ENCODE results near the gene MAP4K3. TPM values are rescaled to one million over a fixed set of nuclear protein-coding genes. Genes with fewer than 3 reads are reported as not detected.

Gene MAP4K3
- total and polyA plus RNA-seq, 9 donors, result 20.6 to 96.4 (median 53.0) TPM

- Histone ChIP-seq H3K9me3 (no peaks in the 10 kb centered on the region), H3K4me1 (ENCODE audit: insufficient read depth) (peaks cover 8% of the 10 kb centered on the region), H3K27me3 (no peaks in the 10 kb centered on the region), H3K36me3 (no peaks in the 10 kb centered on the region), H3K27ac (no peak overlapping the region), H3K4me3 (no peak overlapping the region)
- WGBS, 3 donors, result 9 to 17% (median 17%) methylated on average over 1 of the region's 1 CpG
- intact Hi-C loops (cut with DNase I), result loop anchor here in 2 of 4 donors (10.0 kb wide), 2 partner anchors 50 to 80 kb away; no protein-coding TSS in a partner anchor
- no peak for DNase-seq
- TF ChIP-seq POLR2A (IDR thresholded peaks at IDR 0.05), result no peak
- no peak for TF ChIP-seq CTCF (IDR thresholded peaks at IDR 0.05)
- no peak for TF ChIP-seq EP300 (IDR thresholded peaks at IDR 0.05)
Measured at GRCh38 chr2:39434233-39434897, 2.7 kb downstream of the MAP4K3 start.

- H3K9me3 ChIP-seq, result no peaks in the 10 kb centered on the region
- no peak overlapping the region for H3K4me3 ChIP-seq
- intact Hi-C loops (cut with DNase I), result loop anchor here in 2 of 4 donors (10.0 kb wide), 2 partner anchors 49 to 81 kb away; no protein-coding TSS in a partner anchor
- no peak overlapping the region for H3K27ac ChIP-seq
- H3K4me1 ChIP-seq (ENCODE audit: insufficient read depth), result peaks cover 6% of the 10 kb centered on the region
- TF ChIP-seq CTCF (IDR thresholded peaks at IDR 0.05), result no peak
- no peak for TF ChIP-seq EP300 (IDR thresholded peaks at IDR 0.05)
- TF ChIP-seq POLR2A (IDR thresholded peaks at IDR 0.05), result no peak
- no peak for DNase-seq
- no peaks in the 10 kb centered on the region for H3K27me3 ChIP-seq
- no peaks in the 10 kb centered on the region for H3K36me3 ChIP-seq
- WGBS, 3 donors, result 24 to 42% (median 30%) methylated on average over 5 of the region's 5 CpGs
Measured at GRCh38 chr2:39433586-39434195, 3.4 kb downstream of the MAP4K3 start.

GRCh38 chr2:39432701-39433100 is 4.4 kb downstream of the MAP4K3 start:
- no peaks in the 10 kb centered on the region for H3K36me3 ChIP-seq
- DNase-seq, result no peak
- no peaks in the 10 kb centered on the region for H3K27me3 ChIP-seq
- intact Hi-C loops (cut with DNase I), result loop anchor here in 2 of 4 donors (10.0 kb wide), 2 partner anchors 48 to 82 kb away; no protein-coding TSS in a partner anchor
- H3K9me3 ChIP-seq, result no peaks in the 10 kb centered on the region
- H3K27ac ChIP-seq, result no peak overlapping the region
- WGBS, 3 donors, result 59 to 75% (median 61%) methylated on average over 5 of the region's 5 CpGs
- TF ChIP-seq CTCF (IDR thresholded peaks at IDR 0.05) (no peak), EP300 (IDR thresholded peaks at IDR 0.05) (no peak), POLR2A (IDR thresholded peaks at IDR 0.05) (no peak)
- peaks cover 6% of the 10 kb centered on the region for H3K4me1 ChIP-seq (ENCODE audit: insufficient read depth)
- no peak overlapping the region for H3K4me3 ChIP-seq

GRCh38 chr2:39431592-39432316 is 5.3 kb downstream of the MAP4K3 start:
- H3K27ac ChIP-seq, result no peak overlapping the region
- peaks cover 6% of the 10 kb centered on the region for H3K4me1 ChIP-seq (ENCODE audit: insufficient read depth)
- DNase-seq, result no peak
- H3K36me3 ChIP-seq, result no peaks in the 10 kb centered on the region
- TF ChIP-seq CTCF (IDR thresholded peaks at IDR 0.05) (no peak), EP300 (IDR thresholded peaks at IDR 0.05) (no peak), POLR2A (IDR thresholded peaks at IDR 0.05) (no peak)
- H3K4me3 ChIP-seq, result no peak overlapping the region
- no peaks in the 10 kb centered on the region for H3K9me3 ChIP-seq
- intact Hi-C loops (cut with DNase I), result loop anchor here in 2 of 4 donors (10.0 kb wide), 2 partner anchors 47 to 83 kb away; no protein-coding TSS in a partner anchor
- no peaks in the 10 kb centered on the region for H3K27me3 ChIP-seq
- 34 to 37% (median 36%) methylated on average over 3 of the region's 3 CpGs for WGBS, 3 donors
